HL-60/S4 (cell line): Measurements from ENCODE around the gene FOXL1.

Experiments
- in situ Hi-C: fragments of 300-500 bp; cut with MboI; formaldehyde crosslinking; loops from 2 replicates; pipeline ENCODE4 v1.14.3; 2022; ENCODE audit warnings: low sequenced_read_pairs

Gene FOXL1

DNA sequence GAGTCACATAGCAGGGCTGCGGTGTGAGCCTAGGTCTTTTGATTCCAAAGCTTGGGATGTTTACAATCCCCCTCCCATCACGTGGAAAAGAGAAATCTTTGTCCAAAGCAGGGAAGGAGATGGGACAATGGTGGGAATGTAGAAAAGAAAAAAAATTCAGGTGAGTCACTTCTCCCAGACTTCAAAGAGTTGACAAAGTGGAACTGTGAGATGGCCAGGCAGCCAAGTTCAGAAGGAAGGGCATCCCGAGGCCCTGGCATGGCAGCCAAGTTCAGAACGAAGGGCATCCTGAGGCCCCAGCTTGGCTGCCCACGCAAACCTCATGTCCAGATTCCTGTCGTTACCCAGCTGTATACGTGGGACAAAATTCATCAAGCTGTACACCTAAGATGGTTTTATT is 47.5 kb downstream of the FOXL1 start:
- in situ Hi-C loops, result no loop called here

DNA sequence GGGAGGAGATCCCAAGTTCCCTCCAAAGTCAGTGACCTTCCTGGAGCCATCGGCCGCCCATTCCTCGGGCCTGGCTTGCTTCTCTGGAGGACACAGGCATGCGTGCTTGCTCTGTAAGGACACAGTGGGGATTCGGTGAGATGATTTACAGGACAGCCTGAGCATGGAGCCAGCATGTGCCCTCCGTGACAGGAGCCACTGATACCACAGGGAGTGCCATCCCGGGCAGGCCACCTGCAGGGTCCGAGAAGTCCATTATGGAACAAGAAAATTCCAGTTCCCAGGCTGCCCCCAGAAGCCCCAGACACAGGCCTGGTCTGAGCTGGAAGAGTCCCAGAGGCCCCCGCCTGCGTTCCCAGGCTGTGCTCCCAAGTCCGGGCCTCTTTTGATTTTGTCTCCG is 47.9 kb downstream of the FOXL1 start:
- in situ Hi-C loops, result no loop called here

DNA sequence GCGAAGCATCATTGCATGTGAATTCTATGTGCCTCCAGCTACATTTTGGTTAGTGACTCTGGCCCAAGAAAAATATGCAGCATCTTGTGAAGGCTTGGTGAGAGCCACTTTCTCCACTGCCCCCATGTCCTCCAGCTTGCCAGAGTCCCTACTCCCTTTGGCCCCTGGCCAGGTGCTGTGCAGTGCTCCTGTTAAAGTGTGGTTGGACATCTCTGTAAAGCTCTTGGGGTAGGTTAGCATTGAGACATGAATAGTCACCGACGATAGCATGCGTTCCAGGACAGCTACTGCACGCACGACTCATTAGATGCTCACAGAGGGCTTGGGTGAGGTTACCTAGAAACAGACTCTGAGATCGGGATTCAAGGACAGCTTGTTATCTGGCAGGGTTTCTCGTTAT is 48.6 kb downstream of the FOXL1 start:
- in situ Hi-C loops, result no loop called here

DNA sequence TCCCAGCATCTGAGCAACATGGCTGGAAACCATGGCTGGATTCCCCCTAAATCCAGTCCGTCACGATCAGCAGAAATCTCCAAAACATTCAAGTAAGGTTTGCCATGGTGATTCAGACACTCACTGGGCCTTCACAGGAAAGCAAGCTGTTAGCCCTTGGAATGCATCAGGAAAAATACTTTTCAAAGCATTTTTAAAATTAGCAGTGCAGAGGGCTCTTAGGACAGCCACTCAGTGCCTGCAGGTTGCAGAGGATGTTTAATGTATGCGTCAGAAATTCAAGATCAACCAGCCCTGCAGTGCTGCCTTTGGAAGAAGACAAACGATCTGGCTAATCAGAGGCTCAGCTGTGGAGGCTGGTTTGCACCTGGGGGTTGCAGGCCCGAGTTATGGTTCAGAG is 50.3 kb downstream of the FOXL1 start:
- in situ Hi-C loops, result no loop called here

DNA sequence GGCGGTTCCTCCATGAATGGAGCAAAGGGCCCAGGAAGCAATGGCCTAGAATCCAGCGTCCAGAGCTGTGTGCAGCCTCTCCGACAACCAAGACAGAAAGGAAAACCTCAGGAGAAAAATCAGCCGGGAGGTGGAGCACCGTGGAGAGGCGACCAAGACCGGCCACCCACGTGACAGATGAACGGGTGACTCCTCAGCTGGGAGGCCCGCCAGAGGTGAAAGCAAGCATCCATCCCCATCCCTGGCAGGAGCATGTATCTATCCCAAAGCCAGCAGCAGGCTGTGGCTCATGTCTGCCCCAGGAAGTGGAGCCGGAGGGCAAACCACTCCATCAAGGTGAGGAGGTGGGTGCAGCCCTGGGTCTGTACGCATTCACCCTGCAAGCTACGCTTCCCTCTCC is 52.1 kb downstream of the FOXL1 start:
- in situ Hi-C loops, result no loop called here

DNA sequence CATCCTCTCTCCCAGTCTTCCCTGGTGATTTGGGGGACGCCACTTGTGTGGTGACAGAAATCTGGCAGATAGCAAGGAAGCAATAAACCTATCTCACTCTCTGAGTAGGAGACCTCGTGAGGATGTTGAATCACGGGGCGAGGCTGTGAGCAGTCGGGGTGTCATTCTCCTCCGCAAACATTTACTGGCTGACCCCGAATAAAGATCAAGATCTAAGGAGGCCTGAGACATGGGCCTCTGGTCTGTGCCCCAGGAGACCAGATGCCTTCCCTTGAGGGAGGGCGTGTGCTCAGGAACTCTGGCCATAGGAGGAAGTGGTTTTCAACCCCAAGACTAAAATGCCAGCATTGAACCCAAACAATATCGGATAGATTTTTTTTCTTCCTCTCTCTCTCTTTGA is 53.1 kb downstream of the FOXL1 start:
- in situ Hi-C loops, result no loop called here
